GM19372 (cell line): Measurements from ENCODE around the gene VAV2.

Experiments used
- ATAC-seq: cut with Tn5 transposase; IDR thresholded peaks from one replicate; pipeline ENCODE4 v1.9.1; 2021; ENCODE audit warnings: mild to moderate bottlenecking, low read depth, moderate library complexity; ENCODE audit not compliant: unreplicated experiment

Gene VAV2

GRCh38 chr9:133982971-133983720 lies 9.0 kb downstream of the VAV2 start:
- no peak for ATAC-seq

- no peak for ATAC-seq
Measured at GRCh38 chr9:133981958-133982681, 10.0 kb downstream of the VAV2 start.

GRCh38 chr9:133981589-133981957 lies 10.6 kb downstream of the VAV2 start:
- no peak for ATAC-seq

- ATAC-seq: no peak
Measured at GRCh38 chr9:133980864-133981588, 11.1 kb downstream of the VAV2 start.

GRCh38 chr9:133979921-133980863 lies 11.9 kb downstream of the VAV2 start:
- ATAC-seq: no peak

- ATAC-seq: peak; percentile 70
Measured at GRCh38 chr9:133979273-133979920, 12.7 kb downstream of the VAV2 start.

- no peak for ATAC-seq
Measured at GRCh38 chr9:133978899-133979272, 13.2 kb downstream of the VAV2 start.

GRCh38 chr9:133978226-133978898 lies 13.8 kb downstream of the VAV2 start:
- no peak for ATAC-seq

- ATAC-seq: no peak
Measured at GRCh38 chr9:133977421-133978201, 14.5 kb downstream of the VAV2 start.

- ATAC-seq: no peak
Measured at GRCh38 chr9:133976887-133977286, 15.2 kb downstream of the VAV2 start.

- no peak for ATAC-seq
Measured at GRCh38 chr9:133976191-133976861, 15.8 kb downstream of the VAV2 start.

- no peak for ATAC-seq
Measured at GRCh38 chr9:133975511-133975910, 16.6 kb downstream of the VAV2 start.

GRCh38 chr9:133974631-133975341 lies 17.3 kb downstream of the VAV2 start:
- no peak for ATAC-seq

GRCh38 chr9:133973791-133974630 lies 18.1 kb downstream of the VAV2 start:
- no peak for ATAC-seq

GRCh38 chr9:133973111-133973790 lies 18.9 kb downstream of the VAV2 start:
- ATAC-seq: no peak
